BLaER1 treated with 17β-estradiol and CSF1 and Interleukin-3, amounts not matched to agents 10 nM and 100 nM (cell line): ENCODE results near the gene CPT2.

Experiments
- H3K27ac ChIP-seq, 11 experiments: shearing (Covaris generic); formaldehyde crosslinking; 2 replicates each; pipeline ENCODE4 v1.8.1; 2022
- H3K27me3 ChIP-seq, 11 experiments: shearing (Covaris generic); formaldehyde crosslinking; 2 replicates each; pipeline ENCODE4 v1.8.1; 2022
- H3K36me3 ChIP-seq, 11 experiments: shearing (Covaris generic); formaldehyde crosslinking; 2 replicates each; pipeline ENCODE4 v1.8.1; 2022
- H3K4me1 ChIP-seq, 10 experiments: shearing (Covaris generic); formaldehyde crosslinking; 2 replicates each; pipeline ENCODE4 v1.8.1; 2022
- H3K4me2 ChIP-seq, 11 experiments: shearing (Covaris generic); formaldehyde crosslinking; 2 replicates each; pipeline ENCODE4 v1.8.1; 2022
- H3K4me3 ChIP-seq, 10 experiments: shearing (Covaris generic); formaldehyde crosslinking; 2 replicates each; pipeline ENCODE4 v1.8.1; 2022
- H3K9ac ChIP-seq, 11 experiments: shearing (Covaris generic); formaldehyde crosslinking; 2 replicates each; pipeline ENCODE4 v1.8.1; 2022
- H3K9me3 ChIP-seq, 11 experiments: shearing (Covaris generic); formaldehyde crosslinking; replicated peaks in 1 of 11; 2 replicates each; pipeline ENCODE4 v1.8.1; 2022
- H4K20me1 ChIP-seq, 11 experiments: shearing (Covaris generic); formaldehyde crosslinking; 2 replicates each; pipeline ENCODE4 v1.8.1; 2022
- Cebpa-rat ChIP-seq, 11 experiments: shearing (Covaris generic); IDR thresholded peaks; 2 replicates each; pipeline ENCODE4 v1.8.1; 2022

CPT2 gene

DNA sequence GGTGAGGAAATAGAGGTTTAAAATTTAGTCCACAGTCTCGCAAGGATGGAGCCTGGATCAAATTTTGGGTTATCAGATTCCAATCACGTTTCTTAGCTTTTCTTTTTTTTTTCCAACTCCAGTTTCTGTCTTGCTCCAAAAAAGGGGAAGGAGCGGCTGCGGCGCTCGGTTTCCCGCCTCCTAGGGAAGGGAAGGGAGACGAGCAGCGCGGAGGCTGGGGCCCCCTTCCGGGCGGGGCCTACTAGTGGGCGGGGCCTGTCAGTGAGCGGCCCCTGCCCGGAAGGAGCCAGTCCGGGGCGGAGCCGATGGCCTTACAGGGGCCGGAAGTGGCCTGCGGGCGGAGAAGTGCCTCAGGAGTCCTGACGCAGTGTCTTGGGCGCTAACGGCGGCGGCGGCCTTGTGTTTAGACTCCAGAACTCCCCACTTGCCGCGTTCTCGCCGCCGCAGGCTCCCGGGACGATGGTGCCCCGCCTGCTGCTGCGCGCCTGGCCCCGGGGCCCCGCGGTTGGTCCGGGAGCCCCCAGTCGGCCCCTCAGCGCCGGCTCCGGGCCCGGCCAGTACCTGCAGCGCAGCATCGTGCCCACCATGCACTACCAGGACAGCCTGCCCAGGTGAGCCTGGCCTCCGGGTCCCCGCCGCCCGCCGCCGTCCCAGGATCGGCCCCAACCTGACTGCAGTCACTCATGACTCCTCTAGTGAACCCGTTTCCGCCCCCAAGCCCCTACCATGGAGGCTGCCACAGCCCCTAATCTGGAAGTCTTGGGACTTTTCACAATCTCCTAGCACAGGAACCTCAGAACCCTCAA, at the start of gene CPT2:
CPT2 (plus strand) TSS at position 340 of the 806 bp plus-strand sequence; CDS start at position 460, 120 bp downstream.
- no peak for TF ChIP-seq Cebpa-rat (IDR thresholded peaks at IDR 0.05)
- Histone ChIP-seq H3K9me3 (peaks cover 0 to 9% (median 6%) of the 10 kb centered on the region in 11 experiments; a peak in 9 of 22 replicates), H3K4me2 (peak within 1 kb of the TSS; percentile 87 to 99 (median 96)), H3K27ac (peak within 1 kb of the TSS; percentile 91 to 98 (median 97)), H3K4me1 (peaks cover 20 to 31% (median 25%) of the 10 kb centered on the region in 10 experiments), H3K36me3 (peaks cover 9 to 20% (median 13%) of the 10 kb centered on the region in 11 experiments; a peak in 19 of 22 replicates), H3K9ac (peak within 1 kb of the TSS; percentile 93 to 99 (median 97)), H3K4me3 (peak within 1 kb of the TSS; percentile 71 to 96 (median 90)), H4K20me1 (no peaks in the 10 kb centered on the region), H3K27me3 (no peaks in the 10 kb centered on the region)

DNA sequence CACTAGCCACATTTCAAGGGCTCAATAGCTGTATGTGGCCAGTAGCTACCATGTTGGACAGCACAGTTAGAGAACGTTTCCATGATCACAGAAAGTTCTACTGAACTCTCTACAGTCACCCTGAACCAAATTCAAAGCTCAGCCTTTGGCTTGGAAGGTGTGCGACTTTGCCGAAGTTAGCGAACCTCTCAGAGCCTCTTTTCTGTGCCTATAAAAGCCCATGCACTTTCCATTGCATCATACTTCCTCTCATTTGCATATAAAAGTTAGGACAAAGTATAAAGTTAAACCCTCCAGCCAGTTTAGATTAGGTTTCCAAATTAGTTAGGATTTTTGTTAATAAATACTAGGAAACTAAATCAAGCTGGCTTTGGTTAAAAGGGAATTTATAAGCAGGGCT, 49.5 kb upstream of the CPT2 start:
- Histone ChIP-seq H3K4me2 (peak overlapping the region in 2 of 11 experiments; percentile 2 to 34; a peak in 2 of 22 replicates), H3K36me3 (no peaks in the 10 kb centered on the region)

GRCh38 chr1:53148123-53148522, 48.5 kb upstream of the CPT2 start:
- H4K20me1 ChIP-seq: no peaks in the 10 kb centered on the region
- no peak overlapping the region for H3K27ac ChIP-seq
- H3K9me3 ChIP-seq: no peaks in the 10 kb centered on the region
- no peak overlapping the region for H3K4me2 ChIP-seq
- H3K27me3 ChIP-seq: no peaks in the 10 kb centered on the region
- no peak for TF ChIP-seq Cebpa-rat (IDR thresholded peaks at IDR 0.05)
- peaks cover 0 to 6% (median 0%) of the 10 kb centered on the region in 10 experiments; a peak in 2 of 20 replicates for H3K4me1 ChIP-seq
- H3K4me3 ChIP-seq: no peak overlapping the region
- no peak overlapping the region for H3K9ac ChIP-seq
- H3K36me3 ChIP-seq: no peaks in the 10 kb centered on the region

More for the DNA sequence above, 49.5 kb upstream of the CPT2 start:
- Histone ChIP-seq H3K9me3 (no peaks in the 10 kb centered on the region), H3K4me1 (peaks cover 0 to 6% (median 0%) of the 10 kb centered on the region in 10 experiments; a peak in 2 of 20 replicates), H3K27me3 (no peaks in the 10 kb centered on the region), H4K20me1 (no peaks in the 10 kb centered on the region), H3K4me3 (no peak overlapping the region), H3K9ac (no peak overlapping the region), H3K27ac (no peak overlapping the region)
- 0 out of 22 replicates have a peak, but pooled peaks of 1 of the 11 experiments have one; percentile 30 for TF ChIP-seq Cebpa-rat (IDR thresholded peaks at IDR 0.05)

DNA sequence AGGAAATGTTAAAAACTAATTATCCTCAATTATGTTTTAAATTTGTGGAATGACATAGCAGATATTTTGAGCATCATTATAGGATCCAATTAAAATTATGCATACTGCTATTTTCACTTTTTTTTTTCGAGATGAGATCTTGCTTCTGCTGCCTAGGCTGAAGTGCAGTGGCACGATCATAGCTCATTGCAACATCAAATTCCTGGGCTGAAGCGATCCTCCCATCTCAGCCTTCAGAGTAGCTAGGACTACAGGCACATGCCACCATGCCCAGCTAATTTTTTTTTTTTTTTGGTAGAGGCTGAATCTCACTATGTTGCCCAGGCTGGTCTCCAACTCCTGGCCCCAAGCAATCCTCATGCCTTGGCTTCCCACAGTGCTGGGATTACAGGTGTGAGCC, 42.9 kb upstream of the CPT2 start:
- H3K9me3 ChIP-seq: no peaks in the 10 kb centered on the region
- no peaks in the 10 kb centered on the region for H3K36me3 ChIP-seq
- H3K4me3 ChIP-seq: no peak overlapping the region
- no peak overlapping the region for H3K9ac ChIP-seq
- H3K27ac ChIP-seq: no peak overlapping the region
- no peaks in the 10 kb centered on the region for H3K27me3 ChIP-seq
- no peak for TF ChIP-seq Cebpa-rat (IDR thresholded peaks at IDR 0.05)
- H3K4me2 ChIP-seq: no peak overlapping the region
- H3K4me1 ChIP-seq: no peaks in the 10 kb centered on the region
- no peaks in the 10 kb centered on the region for H4K20me1 ChIP-seq

- Histone ChIP-seq H3K27ac (no peak overlapping the region), H3K9me3 (no peaks in the 10 kb centered on the region)
Measured at GRCh38 chr1:53154859-53155438, 41.7 kb upstream of the CPT2 start.

GRCh38 chr1:53155534-53155933, 41.1 kb upstream of the CPT2 start:
- H3K9me3 ChIP-seq: no peaks in the 10 kb centered on the region
- no peaks in the 10 kb centered on the region for H3K4me1 ChIP-seq
- TF ChIP-seq Cebpa-rat (IDR thresholded peaks at IDR 0.05): no peak
- no peaks in the 10 kb centered on the region for H3K27me3 ChIP-seq
- H3K9ac ChIP-seq: no peak overlapping the region
- no peaks in the 10 kb centered on the region for H4K20me1 ChIP-seq
- H3K4me3 ChIP-seq: no peak overlapping the region
- H3K4me2 ChIP-seq: no peak overlapping the region
- H3K36me3 ChIP-seq: no peaks in the 10 kb centered on the region
- no peak overlapping the region for H3K27ac ChIP-seq

More at GRCh38 chr1:53154859-53155438, 41.7 kb upstream of the CPT2 start:
- no peak overlapping the region for H3K4me2 ChIP-seq
- H4K20me1 ChIP-seq: no peaks in the 10 kb centered on the region
- no peaks in the 10 kb centered on the region for H3K4me1 ChIP-seq
- no peak overlapping the region for H3K9ac ChIP-seq
- H3K4me3 ChIP-seq: no peak overlapping the region
- no peak for TF ChIP-seq Cebpa-rat (IDR thresholded peaks at IDR 0.05)
- H3K36me3 ChIP-seq: no peaks in the 10 kb centered on the region
- H3K27me3 ChIP-seq: no peaks in the 10 kb centered on the region

GRCh38 chr1:53155945-53156344, 40.7 kb upstream of the CPT2 start:
- no peak for TF ChIP-seq Cebpa-rat (IDR thresholded peaks at IDR 0.05)
- H3K4me1 ChIP-seq: no peaks in the 10 kb centered on the region
- H4K20me1 ChIP-seq: no peaks in the 10 kb centered on the region

GRCh38 chr1:53156783-53157182, 39.8 kb upstream of the CPT2 start:
- no peak overlapping the region for H3K9ac ChIP-seq
- no peaks in the 10 kb centered on the region; a peak in 1 of 22 replicates for H3K9me3 ChIP-seq
- no peaks in the 10 kb centered on the region for H4K20me1 ChIP-seq
- no peak overlapping the region for H3K4me2 ChIP-seq
- H3K36me3 ChIP-seq: no peaks in the 10 kb centered on the region
- no peak overlapping the region for H3K27ac ChIP-seq
- TF ChIP-seq Cebpa-rat (IDR thresholded peaks at IDR 0.05): peak in 1 of 11 experiments; percentile 41; a peak in 1 of 22 replicates
- no peaks in the 10 kb centered on the region for H3K4me1 ChIP-seq
- H3K4me3 ChIP-seq: no peak overlapping the region
- no peaks in the 10 kb centered on the region for H3K27me3 ChIP-seq

More at GRCh38 chr1:53155945-53156344, 40.7 kb upstream of the CPT2 start:
- Histone ChIP-seq H3K27ac (no peak overlapping the region), H3K4me2 (no peak overlapping the region), H3K9ac (no peak overlapping the region), H3K36me3 (no peaks in the 10 kb centered on the region), H3K27me3 (no peaks in the 10 kb centered on the region), H3K4me3 (no peak overlapping the region), H3K9me3 (no peaks in the 10 kb centered on the region; a peak in 1 of 22 replicates)

DNA sequence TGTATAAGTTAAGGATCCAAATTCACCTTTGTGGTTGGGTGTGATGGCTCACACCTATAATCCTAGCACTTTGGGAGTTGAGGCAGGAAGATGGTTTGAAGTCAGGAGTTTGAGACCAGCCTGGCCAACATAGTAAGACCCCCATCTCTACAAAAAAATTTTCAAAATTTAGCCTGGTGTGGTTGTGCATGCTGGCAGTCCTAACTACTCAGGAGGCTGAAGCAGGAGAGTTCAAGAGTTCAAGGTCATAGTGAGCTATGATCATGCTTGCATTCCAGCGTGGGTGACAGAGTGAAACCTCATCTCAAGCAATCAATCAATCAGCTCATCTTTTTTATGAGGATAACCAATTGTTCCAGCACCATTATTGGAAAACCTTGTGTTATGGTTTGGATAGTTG, 37.7 kb upstream of the CPT2 start:
- Histone ChIP-seq H3K27ac (no peak overlapping the region), H3K27me3 (no peaks in the 10 kb centered on the region), H3K4me2 (no peak overlapping the region), H3K4me3 (no peak overlapping the region), H3K9ac (no peak overlapping the region), H3K4me1 (peaks cover 0 to 5% (median 0%) of the 10 kb centered on the region in 10 experiments; a peak in 1 of 20 replicates), H3K9me3 (no peaks in the 10 kb centered on the region; a peak in 1 of 22 replicates), H3K36me3 (no peaks in the 10 kb centered on the region), H4K20me1 (no peaks in the 10 kb centered on the region)
- no peak for TF ChIP-seq Cebpa-rat (IDR thresholded peaks at IDR 0.05)
